ENCODE data around the gene ATOH7. TPM values are rescaled to one million over a fixed set of nuclear protein-coding genes. Genes with fewer than 3 reads are reported as not detected.
"Not testable (repeated sequence)": the region's sequence is repeated elsewhere in the genome, so short reads cannot be mapped to it uniquely, and the experiment has no call there.

ATOH7 gene
- total RNA-seq, 1 experiment from 2014 or later = not detected

DNA sequence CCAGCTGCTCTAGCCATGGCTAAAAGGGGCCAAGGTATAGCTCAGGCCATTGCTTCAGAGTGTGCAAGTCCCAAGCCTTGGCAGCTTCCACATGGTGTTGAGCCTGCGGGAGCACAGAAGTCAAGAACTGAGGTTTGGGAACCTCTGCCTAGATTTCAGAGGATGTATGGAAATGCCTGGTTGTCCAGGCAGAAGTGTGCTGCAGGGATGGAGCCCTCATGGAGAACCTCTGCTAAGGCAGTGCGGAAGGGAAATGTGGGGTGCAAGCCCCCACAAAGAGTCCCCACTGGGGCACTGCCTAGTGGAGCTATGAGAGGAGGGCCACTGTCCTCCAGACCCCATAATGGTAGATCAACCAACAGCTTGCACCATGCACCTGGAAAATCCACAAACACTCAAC is 45.9 kb upstream of the ATOH7 start:
- ATAC-seq; H4K20me1 ChIP-seq (ENCODE audit: insufficient read depth); H3K9me3 ChIP-seq (ENCODE audit: control insufficient read depth in 1 of 2, insufficient read depth in 1 of 2, low read depth in 1 of 2, low read length in 2 of 2); H3K4me2 ChIP-seq (ENCODE audit: low read length); H3K9ac ChIP-seq (ENCODE audit: low read length); H2AFZ ChIP-seq (ENCODE audit: low read depth, low read length, poor library complexity, severe bottlenecking); H3K27me3 ChIP-seq (ENCODE audit: insufficient read depth, low read length); DNase-seq (ENCODE audit: low read depth, low spot score); H3K27ac ChIP-seq (ENCODE audit: low read depth, low read length); H3K4me3 ChIP-seq (replicated peaks in 1 of 2; ENCODE audit: low read depth in 1 of 2, low read length in 2 of 2); H3K36me3 ChIP-seq (ENCODE audit: control insufficient read depth in 1 of 2, insufficient read depth in 2 of 2, low read length in 2 of 2); H3K4me1 ChIP-seq (ENCODE audit: control insufficient read depth in 1 of 2, insufficient read depth in 2 of 2, low read length in 2 of 2); RAD21 ChIA-PET (ENCODE audit: low non-redundant PET in 1 of 2, low total read pairs in 2 of 2, uncharacterized antibody in 2 of 2, unreplicated experiment in 2 of 2); intact Hi-C loops (cut with micrococcal nuclease); H3K79me2 ChIP-seq (ENCODE audit: insufficient read depth, low read length); CTCF ChIA-PET; POLR2A ChIA-PET; H3K9me2 ChIP-seq (ENCODE audit: insufficient read depth); BruUV-seq (replicated peaks): not testable (repeated sequence)

- Histone ChIP-seq H3K9ac (ENCODE audit: low read length) (no peak overlapping the region), H3K9me2 (ENCODE audit: insufficient read depth) (no peaks in the 10 kb centered on the region), H3K4me2 (ENCODE audit: low read length) (no peak overlapping the region), H3K4me1 (ENCODE audit: control insufficient read depth in 1 of 2, insufficient read depth in 2 of 2, low read length in 2 of 2) (no peaks in the 10 kb centered on the region), H3K27me3 (ENCODE audit: insufficient read depth, low read length) (no peaks in the 10 kb centered on the region), H3K36me3 (ENCODE audit: control insufficient read depth in 1 of 2, insufficient read depth in 2 of 2, low read length in 2 of 2) (no peaks in the 10 kb centered on the region), H3K9me3 (ENCODE audit: control insufficient read depth in 1 of 2, insufficient read depth in 1 of 2, low read depth in 1 of 2, low read length in 2 of 2) (peaks cover 0 to 8% of the 10 kb centered on the region in 2 experiments; a peak in 1 of 4 replicates), H3K27ac (ENCODE audit: low read depth, low read length) (no peak overlapping the region), H3K4me3 (replicated peaks in 1 of 2; ENCODE audit: low read depth in 1 of 2, low read length in 2 of 2) (no peak overlapping the region), H3K79me2 (ENCODE audit: insufficient read depth, low read length) (no peaks in the 10 kb centered on the region), H4K20me1 (ENCODE audit: insufficient read depth) (no peaks in the 10 kb centered on the region), H2AFZ (ENCODE audit: low read depth, low read length, poor library complexity, severe bottlenecking) (no peak overlapping the region)
- RAD21 ChIA-PET (ENCODE audit: low non-redundant PET in 1 of 2, low total read pairs in 2 of 2, uncharacterized antibody in 2 of 2, unreplicated experiment in 2 of 2) = no interaction called here
- no peak for ATAC-seq
- CTCF ChIA-PET = no interaction called here
- DNase-seq (ENCODE audit: low read depth, low spot score) = no peak
- BruUV-seq (replicated peaks) = no TSS peak
- POLR2A ChIA-PET = interaction anchor here (0.6 kb wide), 1 partner anchor 483 kb away, joined by 3 read pairs; no protein-coding TSS in a partner anchor
- no peak for TF ChIP-seq YY1 (IDR thresholded peaks at IDR 0.05; ENCODE audit: extremely low read depth, insufficient replicate concordance, low read depth, low read length)
- TF ChIP-seq RAD21 (IDR thresholded peaks at IDR 0.05; ENCODE audit: low read depth) = no peak
- TF ChIP-seq, protein P1, sequence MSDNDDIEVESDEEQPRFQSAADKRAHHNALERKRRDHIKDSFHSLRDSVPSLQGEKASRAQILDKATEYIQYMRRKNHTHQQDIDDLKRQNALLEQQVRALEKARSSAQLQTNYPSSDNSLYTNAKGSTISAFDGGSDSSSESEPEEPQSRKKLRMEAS (IDR thresholded peaks at IDR 0.05) = no peak
- no peak for TF ChIP-seq SIN3A (IDR thresholded peaks at IDR 0.05; ENCODE audit: low read depth)
- intact Hi-C loops (cut with micrococcal nuclease) = no loop called here
These were observed 44.3 kb upstream of the ATOH7 start for GRCh38 chr10:68276224-68276623.
